ENCODE measurements around the gene PTPRT.

DNA sequence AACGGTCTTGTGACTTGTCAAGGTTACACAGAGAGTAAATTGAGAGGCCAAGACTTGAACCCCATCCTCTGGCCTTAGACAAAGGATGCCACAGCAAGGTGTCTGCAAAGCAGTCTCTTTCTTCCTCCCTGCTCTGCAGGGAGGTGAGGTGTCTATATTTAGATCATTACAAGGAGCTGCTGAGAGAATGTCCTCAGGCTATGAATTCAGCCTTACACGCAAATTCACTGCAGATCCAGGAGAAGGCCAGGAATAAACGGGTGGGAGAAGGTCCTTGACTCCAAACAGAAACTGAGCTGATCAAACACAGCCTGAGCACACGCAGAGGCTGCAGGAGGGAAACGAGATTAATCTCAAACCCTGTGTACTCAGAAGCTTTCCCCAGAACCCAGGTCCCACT lies 48.6 kb upstream of the PTPRT start:
- TF ChIP-seq EZH2 (IDR thresholded peaks at IDR 0.05; ENCODE audit: low read length, unreplicated experiment), result no peak
- TF ChIP-seq, protein P1, sequence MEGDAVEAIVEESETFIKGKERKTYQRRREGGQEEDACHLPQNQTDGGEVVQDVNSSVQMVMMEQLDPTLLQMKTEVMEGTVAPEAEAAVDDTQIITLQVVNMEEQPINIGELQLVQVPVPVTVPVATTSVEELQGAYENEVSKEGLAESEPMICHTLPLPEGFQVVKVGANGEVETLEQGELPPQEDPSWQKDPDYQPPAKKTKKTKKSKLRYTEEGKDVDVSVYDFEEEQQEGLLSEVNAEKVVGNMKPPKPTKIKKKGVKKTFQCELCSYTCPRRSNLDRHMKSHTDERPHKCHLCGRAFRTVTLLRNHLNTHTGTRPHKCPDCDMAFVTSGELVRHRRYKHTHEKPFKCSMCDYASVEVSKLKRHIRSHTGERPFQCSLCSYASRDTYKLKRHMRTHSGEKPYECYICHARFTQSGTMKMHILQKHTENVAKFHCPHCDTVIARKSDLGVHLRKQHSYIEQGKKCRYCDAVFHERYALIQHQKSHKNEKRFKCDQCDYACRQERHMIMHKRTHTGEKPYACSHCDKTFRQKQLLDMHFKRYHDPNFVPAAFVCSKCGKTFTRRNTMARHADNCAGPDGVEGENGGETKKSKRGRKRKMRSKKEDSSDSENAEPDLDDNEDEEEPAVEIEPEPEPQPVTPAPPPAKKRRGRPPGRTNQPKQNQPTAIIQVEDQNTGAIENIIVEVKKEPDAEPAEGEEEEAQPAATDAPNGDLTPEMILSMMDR (conservative IDR thresholded peaks at IDR 0.05; ENCODE audit: low read depth, low read length), result no peak
- TF ChIP-seq EZH2phosphoT487 (IDR thresholded peaks at IDR 0.05; ENCODE audit: borderline replicate concordance, low read length), result no peak

Measured in PC-3 (cell line).